Measurements from ENCODE around the gene GSTK1.

GSTK1 gene

GRCh38 chr7:143300959-143301935 lies 38.0 kb downstream of the GSTK1 start:
- no peak for DNase-seq

GRCh38 chr7:143303733-143304132 lies 40.5 kb downstream of the GSTK1 start:
- DNase-seq = peak; percentile 24

- no peak for DNase-seq
These were observed 41.7 kb downstream of the GSTK1 start for GRCh38 chr7:143304938-143305337.

- DNase-seq = peak; percentile 82
These were observed 42.3 kb downstream of the GSTK1 start for GRCh38 chr7:143305423-143306070.

- no peak for DNase-seq
These were observed 45.4 kb downstream of the GSTK1 start for GRCh38 chr7:143308632-143309031.

GRCh38 chr7:143314127-143314526 lies 50.9 kb downstream of the GSTK1 start:
- no peak for DNase-seq

GRCh38 chr7:143315776-143316175 lies 52.5 kb downstream of the GSTK1 start, which contains the start of gene CLCN1:
Gene CLCN1, plus strand, starts transcription at chr7:143316111. Its CDS starts 102 bp downstream, at chr7:143316213.
- DNase-seq = no peak

GRCh38 chr7:143316492-143316891 lies 53.3 kb downstream of the GSTK1 start:
- no peak for DNase-seq

GRCh38 chr7:143318661-143319060 lies 55.4 kb downstream of the GSTK1 start:
- DNase-seq = no peak

All from activated CD8-positive, alpha-beta memory T cell treated with anti-CD3 and anti-CD28 coated beads for 24 hours (primary cell).